HepG2 (cell line): ENCODE data around the gene TRERF1. TPM values are rescaled to one million over a fixed set of nuclear protein-coding genes. Genes with fewer than 3 reads are reported as not detected.

ENCODE experiments used
- ATAC-seq: fragments of 200-7000 bp; cut with Tn5 transposase; 3 replicates; pipeline ENCODE4 v1.9.1; 2020; ENCODE audit warnings: mild to moderate bottlenecking, moderate library complexity
- BruUV-seq: library from RNA; stranded (reverse); fragments of 400-500 nt; replicated peaks from 2 replicates; lab custom pipeline; 2021; lab: Mats Ljungman, UMichigan
- CTCF ChIA-PET: fragments of 300-600 bp; formaldehyde crosslinking; extraction: SDS; loops from one replicate; lab custom pipeline; 2021; ENCODE audit warnings: low total read pairs, inconsistent platforms, low intra/inter-chr PET ratio; lab: Yijun Ruan, JAX
- POLR2A ChIA-PET: fragments of 350-600 bp; sonication (Branson Sonifier 250); formaldehyde crosslinking; loops from one replicate; lab custom pipeline; 2020; ENCODE audit warnings: antibody characterized with exemption, inconsistent platforms; lab: Yijun Ruan, JAX
- DNase-seq: peaks from one replicate; pipeline ENCODE4 v3.0.0-alpha.2; 2015; ENCODE audit warnings: low spot score
- FAIRE-seq: peaks from 3 replicates; lab custom pipeline; 2011; peaks lifted over from hg19 to GRCh38; lab: Jason Lieb, UNC
- H2AFZ ChIP-seq: one replicate; pipeline ENCODE4 v1.6.1; 2011; ENCODE audit warnings: low read length, inconsistent platforms
- H3K27ac ChIP-seq: fragments of 300-600 bp; 3 replicates; pipeline ENCODE4 v1.8.0; 2011; ENCODE audit warnings: mixed run types, mild to moderate bottlenecking, mixed read lengths, low read length, inconsistent platforms; ENCODE audit not compliant: insufficient read depth; ENCODE audit errors: extremely low read length
- H3K27me3 ChIP-seq, 2 experiments: fragments of 200-600 bp in 1 of 2; 2 replicates in 1 of 2; 3 replicates in 1 of 2; pipeline versions ENCODE4 v1.6.0 to v1.8.0; 2011; ENCODE audit warnings: low read length in 2 of 2, mild to moderate bottlenecking in 2 of 2, moderate library complexity in 2 of 2, inconsistent platforms in 1 of 2; ENCODE audit not compliant: insufficient read depth in 2 of 2, control insufficient read depth in 1 of 2
- H3K36me3 ChIP-seq, 2 experiments: fragments of 200-600 bp in 1 of 2; replicated peaks in 1 of 2; 2 replicates in 1 of 2; 3 replicates in 1 of 2; pipeline versions ENCODE4 v1.5.1 to v1.8.0; 2011; ENCODE audit warnings: low read length in 2 of 2, inconsistent platforms in 1 of 2; ENCODE audit not compliant: insufficient read depth in 2 of 2, control insufficient read depth in 1 of 2
- H3K4me1 ChIP-seq: 2 replicates; pipeline ENCODE4 v1.5.1; 2012; ENCODE audit warnings: low read length, inconsistent platforms; ENCODE audit not compliant: insufficient read depth
- H3K4me2 ChIP-seq: 2 replicates; pipeline ENCODE4 v1.6.0; 2011; ENCODE audit warnings: low read depth, low read length, inconsistent platforms
- H3K4me3 ChIP-seq, 3 experiments: fragments of 200-600 bp in 1 of 3; sonication (generic), shearing (Covaris generic) in 1 of 3; replicated peaks in 1 of 3; 2 replicates each; pipeline ENCODE4 v1.5.1; 2011 to 2016; ENCODE audit warnings: low read length in 3 of 3, inconsistent platforms in 2 of 3, low read depth in 2 of 3, mild to moderate bottlenecking in 2 of 3, control low read depth in 1 of 3, mixed read lengths in 1 of 3; ENCODE audit not compliant: insufficient read depth in 1 of 3
- H3K79me2 ChIP-seq: one replicate; pipeline ENCODE4 v1.6.1; 2011; ENCODE audit warnings: low read length, inconsistent platforms; ENCODE audit not compliant: insufficient read depth
- H3K9ac ChIP-seq: 2 replicates; pipeline ENCODE4 v1.6.0; 2011; ENCODE audit warnings: mild to moderate bottlenecking, low read depth, low read length, inconsistent platforms; ENCODE audit not compliant: insufficient read depth
- H3K9me3 ChIP-seq: 2 replicates; pipeline ENCODE4 v1.5.1; 2012; ENCODE audit warnings: mild to moderate bottlenecking, low read length
- H4K20me1 ChIP-seq: 2 replicates; pipeline ENCODE4 v1.6.0; 2011; ENCODE audit warnings: inconsistent platforms, mild to moderate bottlenecking, low read length, moderate library complexity; ENCODE audit not compliant: insufficient read depth
- AHR ChIP-seq: IDR thresholded peaks from 2 replicates; pipeline ENCODE4 v1.6.1; 2018; ENCODE audit warnings: missing genetic modification reagents, missing compliant biosample characterization
- ARNT ChIP-seq: fragments of 450-650 bp; IDR thresholded peaks from 2 replicates; pipeline ENCODE4 v1.6.1; 2017
- FOXA3 ChIP-seq: IDR thresholded peaks from 2 replicates; pipeline ENCODE4 v1.6.1; 2016; ENCODE audit warnings: missing genetic modification reagents, missing compliant biosample characterization
- STAG1 ChIP-seq: sonication (generic); formaldehyde crosslinking; IDR thresholded peaks from 2 replicates; pipeline ENCODE4 v1.4.0; 2020; ENCODE audit warnings: missing genetic modification reagents
- ZMYM4 ChIP-seq: sonication (generic); formaldehyde crosslinking; IDR thresholded peaks from 2 replicates; pipeline ENCODE4 v1.8.1; 2023; ENCODE audit warnings: mild to moderate bottlenecking, missing genetic modification reagents
- ZNF292 ChIP-seq: sonication (generic); formaldehyde crosslinking; IDR thresholded peaks from 2 replicates; pipeline ENCODE4 v1.8.1; 2022; ENCODE audit warnings: mild to moderate bottlenecking, low read depth, missing genetic modification reagents, borderline replicate concordance
- ZNF331 ChIP-seq: sonication (generic); formaldehyde crosslinking; IDR thresholded peaks from 2 replicates; pipeline ENCODE4 v1.4.0; 2020; ENCODE audit warnings: missing genetic modification reagents
- ZNF501 ChIP-seq: sonication (generic); formaldehyde crosslinking; IDR thresholded peaks from 2 replicates; pipeline ENCODE4 v1.5.1; 2020; ENCODE audit warnings: mild to moderate bottlenecking, moderate library complexity, missing genetic modification reagents
- ZNF558 ChIP-seq: sonication (generic); formaldehyde crosslinking; IDR thresholded peaks from 2 replicates; pipeline ENCODE4 v1.9.0; 2022; ENCODE audit warnings: mild to moderate bottlenecking, missing genetic modification reagents, borderline replicate concordance
- ZNF605 ChIP-seq: sonication (generic); formaldehyde crosslinking; IDR thresholded peaks from 2 replicates; pipeline ENCODE4 v1.8.0; 2022; ENCODE audit warnings: mild to moderate bottlenecking, missing genetic modification reagents
- ZNF878 ChIP-seq: sonication (generic); formaldehyde crosslinking; IDR thresholded peaks from 2 replicates; pipeline ENCODE4 v1.8.1; 2023; ENCODE audit warnings: mild to moderate bottlenecking, missing genetic modification reagents, moderate library complexity
- WGBS: methylation state at CpG from one replicate; pipeline ENCODE4 v1.1.6; 2017; ENCODE audit warnings: low lambda C conversion rate; 5-methylcytosine and 5-hydroxymethylcytosine counted together
- in situ Hi-C: cut with HindIII; loops from 2 replicates; pipeline ENCODE4 v1.10.0; 2017; ENCODE audit warnings: low pct_unique_long_range_greater_than_20kb; ENCODE audit not compliant: extremely low pct_ligation_motif_present
- intact Hi-C: fragments of 100-400 bp; cut with micrococcal nuclease; formaldehyde crosslinking; loops from one replicate; pipeline ENCODE4 v1.10.0; 2022; ENCODE audit not compliant: unreplicated experiment
- polyA plus RNA-seq, 8 experiments: library from polyadenylated mRNA; depleted of rRNA in 3 of 8; stranded (reverse) in 7 of 8; unstranded in 1 of 8; fragments of >200 nt; fragmentation: Illumina TruSeq in 4 of 8; extraction: Trizol in 4 of 8; gene quantifications; 2 replicates each; pipeline versions ENCODE4 v1.2.1 to v1.2.3, GENCODE V29; 2011 to 2016; ENCODE audit warnings: low read depth in 4 of 8, missing spikeins in 1 of 8, mixed read lengths in 1 of 8; ENCODE audit not compliant: insufficient read depth in 1 of 8
- total RNA-seq, 5 experiments: library from RNA; depleted of rRNA; stranded (reverse); fragments of >200 nt; fragmentation: Illumina TruSeq; extraction: Trizol; gene quantifications; 2 replicates each; pipeline ENCODE4 v1.2.3, GENCODE V29; 2016; ENCODE audit warnings: low read depth in 1 of 5
- TF ChIP-seq, protein P1 (sequence below): IDR thresholded peaks from 2 replicates; pipeline ENCODE4 v1.6.1; 2016
- TF ChIP-seq, protein P2 (sequence below), 2 experiments: sonication (generic) in 1 of 2; formaldehyde crosslinking in 1 of 2; IDR thresholded peaks; 2 replicates each; pipeline versions ENCODE4 v1.4.0 to v1.6.1; 2018 to 2020; ENCODE audit warnings: missing genetic modification reagents in 2 of 2, borderline replicate concordance in 1 of 2, low read depth in 1 of 2, mild to moderate bottlenecking in 1 of 2, missing biosample characterization in 1 of 2
- TF ChIP-seq, protein P3 (sequence below): fragments of 450-650 bp; IDR thresholded peaks from 2 replicates; pipeline ENCODE4 v1.6.1; 2016
- TF ChIP-seq, protein P4 (sequence below): sonication (generic); formaldehyde crosslinking; IDR thresholded peaks from 2 replicates; pipeline ENCODE4 v1.5.0; 2020; ENCODE audit warnings: mild to moderate bottlenecking, missing genetic modification reagents, borderline replicate concordance
- TF ChIP-seq, protein P5 (sequence below): sonication (generic); formaldehyde crosslinking; IDR thresholded peaks from 2 replicates; pipeline ENCODE4 v1.8.0; 2022; ENCODE audit warnings: mild to moderate bottlenecking, missing genetic modification reagents, borderline replicate concordance

Gene TRERF1
- total and polyA plus RNA-seq, 2 of the 13 experiments (the other 11 are each of a cell fraction or from before 2014, with no cell fraction given): 0.02 TPM; not detected in 1

DNA sequence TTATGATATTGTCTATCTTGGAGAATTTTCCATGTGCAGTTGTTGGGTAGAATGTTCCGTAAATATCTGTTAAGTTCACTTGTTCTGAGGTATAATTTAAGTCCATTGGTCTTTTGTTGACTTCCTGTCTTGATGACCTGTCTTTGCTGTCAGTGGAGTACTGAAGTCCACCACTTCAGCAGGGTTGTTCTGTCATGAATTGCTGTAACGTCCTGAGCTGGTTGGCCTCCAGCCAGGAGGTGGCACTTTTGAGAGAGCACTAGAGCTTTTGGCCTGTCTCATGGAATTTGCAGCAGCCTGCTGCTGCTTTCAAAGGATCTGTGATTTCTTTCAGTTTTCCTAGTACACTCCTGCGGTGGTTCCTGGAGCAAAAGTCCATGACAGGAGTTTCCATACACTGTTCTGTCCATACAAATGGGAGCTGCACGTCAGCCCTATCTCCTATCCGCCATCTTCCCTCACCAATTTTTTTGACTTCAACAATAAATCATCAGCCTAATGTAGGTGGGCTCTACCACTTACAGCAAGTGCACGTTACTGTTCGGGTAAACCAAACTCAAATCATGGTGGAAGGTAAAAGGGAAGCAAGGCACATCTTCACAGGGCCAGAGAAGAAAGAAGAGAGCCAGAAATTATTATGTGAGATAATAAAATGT lies 46.9 kb upstream of the TRERF1 start:
- 29% methylated on average over 7 of the region's 7 CpGs for WGBS
- Histone ChIP-seq H3K27ac (no peak overlapping the region), H3K4me1 (0 out of 2 replicates have a peak, but pooled peaks cover 7% of the 10 kb centered on the region), H3K9me3 (peaks cover 5% of the 10 kb centered on the region; the same call in 1 of the 2 replicates), H4K20me1 (no peaks in the 10 kb centered on the region), H3K9ac (no peak overlapping the region), H3K36me3 (no peaks in the 10 kb centered on the region), H2AFZ (no peak overlapping the region), H3K4me3 (no peak overlapping the region), H3K79me2 (no peaks in the 10 kb centered on the region), H3K4me2 (no peak overlapping the region), H3K27me3 (no peaks in the 10 kb centered on the region)
- ChIA-PET CTCF (no interaction called here), POLR2A (no interaction called here)
- DNase-seq: peak; percentile 66
- no TSS peak for BruUV-seq
- in situ Hi-C loops (no loop called here), intact Hi-C loops (no loop called here)
- ATAC-seq: peak; percentile 82
- FAIRE-seq: peak; percentile 72
- TF ChIP-seq ZNF558 (CRISPR knock-in tag) (no peak), ARNT (no peak), ZNF605 (CRISPR knock-in tag) (no peak), ZNF878 (CRISPR knock-in tag) (no peak), STAG1 (no peak; the same call in 1 of the 2 replicates), ZNF292 (CRISPR knock-in tag) (0 out of 2 replicates have a peak, but pooled peaks have one; percentile 24), ZNF501 (CRISPR knock-in tag) (no peak), ZNF331 (0 out of 2 replicates have a peak, but pooled peaks have one; percentile 10), AHR (no peak), ZMYM4 (CRISPR knock-in tag) (peak; percentile 60; the same call in 1 of the 2 replicates), FOXA3 (CRISPR knock-in tag) (0 out of 2 replicates have a peak, but pooled peaks have one; percentile 16)
- TF ChIP-seq, protein P1, sequence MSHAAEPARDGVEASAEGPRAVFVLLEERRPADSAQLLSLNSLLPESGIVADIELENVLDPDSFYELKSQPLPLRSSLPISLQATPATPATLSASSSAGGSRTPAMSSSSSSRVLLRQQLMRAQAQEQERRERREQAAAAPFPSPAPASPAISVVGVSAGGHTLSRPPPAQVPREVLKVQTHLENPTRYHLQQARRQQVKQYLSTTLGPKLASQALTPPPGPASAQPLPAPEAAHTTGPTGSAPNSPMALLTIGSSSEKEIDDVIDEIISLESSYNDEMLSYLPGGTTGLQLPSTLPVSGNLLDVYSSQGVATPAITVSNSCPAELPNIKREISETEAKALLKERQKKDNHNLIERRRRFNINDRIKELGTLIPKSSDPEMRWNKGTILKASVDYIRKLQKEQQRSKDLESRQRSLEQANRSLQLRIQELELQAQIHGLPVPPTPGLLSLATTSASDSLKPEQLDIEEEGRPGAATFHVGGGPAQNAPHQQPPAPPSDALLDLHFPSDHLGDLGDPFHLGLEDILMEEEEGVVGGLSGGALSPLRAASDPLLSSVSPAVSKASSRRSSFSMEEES (CRISPR knock-in tag): no peak
- TF ChIP-seq, protein P2, sequence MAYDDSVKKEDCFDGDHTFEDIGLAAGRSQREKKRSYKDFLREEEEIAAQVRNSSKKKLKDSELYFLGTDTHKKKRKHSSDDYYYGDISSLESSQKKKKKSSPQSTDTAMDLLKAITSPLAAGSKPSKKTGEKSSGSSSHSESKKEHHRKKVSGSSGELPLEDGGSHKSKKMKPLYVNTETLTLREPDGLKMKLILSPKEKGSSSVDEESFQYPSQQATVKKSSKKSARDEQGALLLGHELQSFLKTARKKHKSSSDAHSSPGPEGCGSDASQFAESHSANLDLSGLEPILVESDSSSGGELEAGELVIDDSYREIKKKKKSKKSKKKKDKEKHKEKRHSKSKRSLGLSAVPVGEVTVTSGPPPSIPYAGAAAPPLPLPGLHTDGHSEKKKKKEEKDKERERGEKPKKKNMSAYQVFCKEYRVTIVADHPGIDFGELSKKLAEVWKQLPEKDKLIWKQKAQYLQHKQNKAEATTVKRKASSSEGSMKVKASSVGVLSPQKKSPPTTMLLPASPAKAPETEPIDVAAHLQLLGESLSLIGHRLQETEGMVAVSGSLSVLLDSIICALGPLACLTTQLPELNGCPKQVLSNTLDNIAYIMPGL (CRISPR knock-in tag; IDR thresholded peaks at IDR 0.05; ENCODE audit: borderline replicate concordance in 1 of 2, low read depth in 1 of 2): no peak
- TF ChIP-seq, protein P3, sequence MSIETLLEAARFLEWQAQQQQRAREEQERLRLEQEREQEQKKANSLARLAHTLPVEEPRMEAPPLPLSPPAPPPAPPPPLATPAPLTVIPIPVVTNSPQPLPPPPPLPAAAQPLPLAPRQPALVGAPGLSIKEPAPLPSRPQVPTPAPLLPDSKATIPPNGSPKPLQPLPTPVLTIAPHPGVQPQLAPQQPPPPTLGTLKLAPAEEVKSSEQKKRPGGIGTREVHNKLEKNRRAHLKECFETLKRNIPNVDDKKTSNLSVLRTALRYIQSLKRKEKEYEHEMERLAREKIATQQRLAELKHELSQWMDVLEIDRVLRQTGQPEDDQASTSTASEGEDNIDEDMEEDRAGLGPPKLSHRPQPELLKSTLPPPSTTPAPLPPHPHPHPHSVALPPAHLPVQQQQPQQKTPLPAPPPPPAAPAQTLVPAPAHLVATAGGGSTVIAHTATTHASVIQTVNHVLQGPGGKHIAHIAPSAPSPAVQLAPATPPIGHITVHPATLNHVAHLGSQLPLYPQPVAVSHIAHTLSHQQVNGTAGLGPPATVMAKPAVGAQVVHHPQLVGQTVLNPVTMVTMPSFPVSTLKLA: no peak
- TF ChIP-seq, protein P4, sequence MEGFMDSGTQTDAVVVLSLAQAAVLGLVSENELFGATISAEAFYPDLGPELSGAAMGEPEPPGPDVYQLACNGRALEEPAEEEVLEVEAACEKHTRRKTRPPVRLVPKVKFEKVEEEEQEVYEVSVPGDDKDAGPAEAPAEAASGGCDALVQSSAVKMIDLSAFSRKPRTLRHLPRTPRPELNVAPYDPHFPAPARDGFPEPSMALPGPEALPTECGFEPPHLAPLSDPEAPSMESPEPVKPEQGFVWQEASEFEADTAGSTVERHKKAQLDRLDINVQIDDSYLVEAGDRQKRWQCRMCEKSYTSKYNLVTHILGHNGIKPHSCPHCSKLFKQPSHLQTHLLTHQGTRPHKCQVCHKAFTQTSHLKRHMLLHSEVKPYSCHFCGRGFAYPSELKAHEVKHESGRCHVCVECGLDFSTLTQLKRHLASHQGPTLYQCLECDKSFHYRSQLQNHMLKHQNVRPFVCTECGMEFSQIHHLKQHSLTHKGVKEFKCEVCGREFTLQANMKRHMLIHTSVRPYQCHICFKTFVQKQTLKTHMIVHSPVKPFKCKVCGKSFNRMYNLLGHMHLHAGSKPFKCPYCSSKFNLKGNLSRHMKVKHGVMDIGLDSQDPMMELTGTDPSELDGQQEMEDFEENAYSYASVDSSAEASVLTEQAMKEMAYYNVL (CRISPR knock-in tag): no peak
- TF ChIP-seq, protein P5, sequence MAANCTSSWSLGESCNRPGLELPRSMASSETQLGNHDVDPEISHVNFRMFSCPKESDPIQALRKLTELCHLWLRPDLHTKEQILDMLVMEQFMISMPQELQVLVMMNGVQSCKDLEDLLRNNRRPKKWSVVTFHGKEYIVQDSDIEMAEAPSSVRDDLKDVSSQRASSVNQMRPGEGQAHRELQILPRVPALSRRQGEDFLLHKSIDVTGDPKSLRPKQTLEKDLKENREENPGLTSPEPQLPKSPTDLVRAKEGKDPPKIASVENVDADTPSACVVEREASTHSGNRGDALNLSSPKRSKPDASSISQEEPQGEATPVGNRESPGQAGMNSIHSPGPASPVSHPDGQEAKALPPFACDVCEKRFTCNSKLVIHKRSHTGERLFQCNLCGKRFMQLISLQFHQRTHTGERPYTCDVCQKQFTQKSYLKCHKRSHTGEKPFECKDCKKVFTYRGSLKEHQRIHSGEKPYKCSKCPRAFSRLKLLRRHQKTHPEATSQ: no peak
